Smooth muscle cell of bladder (primary cell): ENCODE measurements around the gene CAPN11. TPM values are rescaled to one million over a fixed set of nuclear protein-coding genes. Genes with fewer than 3 reads are reported as not detected.

Source experiments
- total RNA-seq: library from RNA; depleted of rRNA; stranded (reverse); fragments of >200 nt; gene quantifications from 2 replicates; pipeline ENCODE4 v1.2.3, GENCODE V29; 2014

Gene CAPN11
- total RNA-seq, result under 0.01 and 0.09 TPM in 2 replicates

DNA sequence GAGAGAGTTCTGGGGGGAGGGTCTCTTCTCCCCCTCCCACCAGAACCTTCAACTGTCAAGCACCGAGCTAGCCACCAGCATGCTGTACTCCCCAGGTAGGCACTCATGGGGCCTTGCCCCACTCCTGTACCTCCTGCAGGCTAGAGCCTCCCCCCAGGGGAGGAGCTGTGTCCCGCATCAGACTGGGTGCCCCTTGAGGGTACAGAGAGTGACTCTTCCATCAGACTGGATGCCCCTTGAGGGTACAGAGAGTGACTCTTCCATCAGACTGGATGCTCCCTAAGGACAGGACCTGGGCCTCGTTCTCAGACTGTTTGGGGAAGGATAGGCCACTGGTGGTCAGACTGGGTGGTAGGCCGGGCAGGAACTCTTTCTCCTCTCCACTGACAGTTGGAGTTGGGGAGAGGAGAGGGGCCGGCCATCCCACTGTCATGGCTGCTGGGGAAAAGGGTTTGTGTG is at the start of gene CAPN11:
Gene CAPN11, plus strand, starts transcription at position 51 of the 459 bp plus-strand sequence. Its CDS starts 29 bp downstream, at position 80.

GRCh38 chr6:44127186-44128019 is 31.2 kb upstream of the CAPN11 start, which contains the start of the genes MRPL14 and TMEM63B:
Gene MRPL14, minus strand, starts transcription at chr6:44127452. Its CDS starts 10,841 bp downstream, at chr6:44116611.
Gene TMEM63B, plus strand, starts transcription at chr6:44127554. Its CDS starts 7,031 bp downstream, at chr6:44134585.

DNA sequence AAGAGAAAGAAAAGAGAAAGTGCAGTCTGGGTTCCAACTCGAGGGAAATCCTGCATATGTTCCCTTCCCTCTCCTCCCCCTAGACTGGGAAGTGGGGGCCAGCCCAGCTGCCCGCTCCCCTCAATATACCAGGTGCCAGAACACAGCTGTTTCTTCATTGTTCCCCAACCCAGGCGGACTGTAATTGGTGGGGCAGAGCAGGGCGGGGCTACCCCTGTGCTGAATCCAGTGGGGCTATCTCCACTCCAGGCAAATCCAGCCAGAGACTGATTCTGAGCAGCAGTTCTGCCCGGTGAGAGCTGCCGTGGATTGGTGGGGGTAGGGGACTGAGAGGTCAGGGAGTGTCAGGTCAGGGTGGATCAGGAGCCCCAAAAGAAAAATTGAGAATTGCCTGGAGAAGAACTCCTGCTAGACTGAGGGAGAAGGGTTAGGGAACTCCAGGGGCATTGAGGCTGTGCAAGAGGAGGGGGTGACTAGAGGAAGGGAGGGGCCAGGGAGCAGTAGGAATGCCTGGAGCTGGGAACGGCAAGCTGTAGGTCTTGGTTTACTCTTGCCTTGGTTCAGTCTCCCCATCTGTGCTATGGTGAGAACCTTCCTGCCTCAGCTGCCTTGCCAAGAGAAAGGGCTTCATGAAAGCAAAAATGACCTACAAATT is 58.2 kb downstream of the CAPN11 start, which contains the start of gene MYMX:
Gene MYMX, plus strand, starts transcription at position 250 of the 655 bp plus-strand sequence. CDS start 546 bp downstream, outside the sequence.

DNA sequence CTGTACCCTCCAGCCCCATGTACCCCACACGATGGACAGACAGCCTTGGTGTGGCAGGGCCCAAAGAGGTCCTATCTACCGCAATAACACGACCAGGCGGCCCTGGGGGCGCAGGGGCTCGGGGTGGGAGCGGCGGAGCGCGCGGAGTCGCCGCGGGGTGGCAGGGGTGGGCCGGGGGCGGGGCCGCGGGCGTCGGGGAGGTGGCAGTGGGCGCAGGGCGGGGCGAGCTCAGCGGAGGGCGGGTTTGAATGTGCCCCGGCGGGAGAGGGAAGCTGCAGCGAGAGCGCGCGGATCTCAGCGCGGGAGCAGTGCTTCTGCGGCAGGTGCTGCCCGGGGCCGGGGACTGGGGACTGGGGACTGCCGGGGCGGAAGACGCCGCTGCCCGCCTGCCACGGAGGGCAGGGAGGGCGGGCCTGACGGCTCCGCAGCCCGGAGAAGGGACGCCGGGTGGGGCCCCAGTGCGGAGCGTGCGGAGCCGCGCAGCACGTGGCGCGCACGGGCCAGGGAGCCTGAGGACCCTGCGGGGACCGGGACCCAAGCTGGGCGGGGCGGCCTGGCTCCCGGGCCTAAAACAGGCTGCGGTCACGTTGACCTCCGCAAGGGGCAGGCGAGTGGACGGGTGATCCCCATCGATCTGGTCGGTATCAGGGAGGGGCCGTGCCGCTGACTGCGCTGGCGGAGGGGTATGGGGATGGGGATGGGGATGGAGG is 64.9 kb downstream of the CAPN11 start, which contains the start of gene SLC29A1:
Gene SLC29A1, plus strand, starts transcription at position 277 of the 710 bp plus-strand sequence. CDS start 3,719 bp downstream, outside the sequence.

Other genes with a start within 250 kb of the CAPN11 start
- gene MRPL14, start 31.4 kb upstream of the CAPN11 start, total RNA-seq, result 59.0 and 100.0 TPM in 2 replicates
- 23.9 and 37.0 TPM in 2 replicates for gene TMEM63B, start 31.3 kb upstream of the CAPN11 start, total RNA-seq
- not detected in 2 replicates for gene MYMX, start 58.1 kb downstream of the CAPN11 start, total RNA-seq
- gene SLC29A1, start 64.8 kb downstream of the CAPN11 start, total RNA-seq, result 3.1 and 6.2 TPM in 2 replicates
- 262 and 386 TPM in 2 replicates for gene HSP90AB1, start 88.3 kb downstream of the CAPN11 start, total RNA-seq
- 95.9 and 114 TPM in 2 replicates for gene SLC35B2, start 98.7 kb downstream of the CAPN11 start, total RNA-seq
- 2.3 and 3.6 TPM in 2 replicates for gene NFKBIE, start 106.7 kb downstream of the CAPN11 start, total RNA-seq
- gene TMEM151B, start 111.6 kb downstream of the CAPN11 start, total RNA-seq, result not detected in 2 replicates
- 9.2 and 13.0 TPM in 2 replicates for gene AARS2, start 154.5 kb downstream of the CAPN11 start, total RNA-seq
- gene SPATS1, start 183.8 kb downstream of the CAPN11 start, total RNA-seq, result not detected in 2 replicates
- gene CDC5L, start 228.9 kb downstream of the CAPN11 start, total RNA-seq, result 17.4 and 20.1 TPM in 2 replicates